Thyroid gland (tissue), 4 donors: ENCODE data around the gene PMEPA1.

Source experiments
- POLR2A ChIP-seq, 2 donors: fragments of 450-650 bp; IDR thresholded peaks; one replicate each; pipeline ENCODE4 v1.6.1; 2017; ENCODE audit warnings: antibody characterized with exemption in 2 of 2, mild to moderate bottlenecking in 2 of 2, moderate library complexity in 1 of 2
- TF ChIP-seq, protein P1 (sequence below), 6 experiments: fragments of 200-600 bp in 3 of 6; fragments of 450-650 bp in 3 of 6; sonication (generic) in 3 of 6; IDR thresholded peaks; one replicate each; pipeline ENCODE4 v1.5.1; 2016 to 2019; ENCODE audit warnings: antibody characterized with exemption in 6 of 6, mild to moderate bottlenecking in 2 of 6, inconsistent platforms in 1 of 6, moderate library complexity in 1 of 6

DNA sequence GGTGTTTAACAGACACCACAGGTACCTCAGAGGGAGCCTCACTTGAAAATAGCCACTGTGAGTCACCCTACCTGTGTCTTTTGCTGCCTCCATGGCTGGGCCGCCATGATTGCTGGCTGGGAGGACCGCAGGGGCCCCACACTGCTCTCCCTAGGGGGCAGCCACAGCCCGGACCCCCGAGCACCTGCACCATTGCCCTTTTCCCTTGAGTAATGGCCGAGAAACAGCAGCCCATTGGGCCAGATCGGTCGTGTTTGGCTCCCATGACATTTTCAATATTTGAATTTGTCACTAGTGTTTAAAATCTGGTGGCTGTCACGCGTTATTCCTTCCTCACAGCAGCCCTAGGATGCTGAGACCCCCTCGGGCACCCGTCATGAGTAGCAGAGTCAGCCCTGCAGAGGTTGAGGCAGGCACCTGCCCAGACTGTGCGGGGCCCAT is 96.3 kb downstream of the PMEPA1 start:
- TF ChIP-seq, protein P1, sequence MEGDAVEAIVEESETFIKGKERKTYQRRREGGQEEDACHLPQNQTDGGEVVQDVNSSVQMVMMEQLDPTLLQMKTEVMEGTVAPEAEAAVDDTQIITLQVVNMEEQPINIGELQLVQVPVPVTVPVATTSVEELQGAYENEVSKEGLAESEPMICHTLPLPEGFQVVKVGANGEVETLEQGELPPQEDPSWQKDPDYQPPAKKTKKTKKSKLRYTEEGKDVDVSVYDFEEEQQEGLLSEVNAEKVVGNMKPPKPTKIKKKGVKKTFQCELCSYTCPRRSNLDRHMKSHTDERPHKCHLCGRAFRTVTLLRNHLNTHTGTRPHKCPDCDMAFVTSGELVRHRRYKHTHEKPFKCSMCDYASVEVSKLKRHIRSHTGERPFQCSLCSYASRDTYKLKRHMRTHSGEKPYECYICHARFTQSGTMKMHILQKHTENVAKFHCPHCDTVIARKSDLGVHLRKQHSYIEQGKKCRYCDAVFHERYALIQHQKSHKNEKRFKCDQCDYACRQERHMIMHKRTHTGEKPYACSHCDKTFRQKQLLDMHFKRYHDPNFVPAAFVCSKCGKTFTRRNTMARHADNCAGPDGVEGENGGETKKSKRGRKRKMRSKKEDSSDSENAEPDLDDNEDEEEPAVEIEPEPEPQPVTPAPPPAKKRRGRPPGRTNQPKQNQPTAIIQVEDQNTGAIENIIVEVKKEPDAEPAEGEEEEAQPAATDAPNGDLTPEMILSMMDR (IDR thresholded peaks at IDR 0.05): no peak
- no peak for TF ChIP-seq POLR2A (IDR thresholded peaks at IDR 0.05)
